WERI-Rb-1 (cell line): Measurements from ENCODE around the gene AREL1.
"Not testable (repeated sequence)": the region's sequence is repeated elsewhere in the genome, so short reads cannot be mapped to it uniquely, and the experiment has no call there.

Source experiments
- DNase-seq: peaks from one replicate; pipeline ENCODE4 v3.0.0-alpha.2; 2020
- H3K27ac ChIP-seq: fragments of 250-450 bp; sonication (Bioruptor Pico); 2 replicates; pipeline ENCODE4 v1.5.1; 2020; ENCODE audit warnings: mild to moderate bottlenecking, moderate library complexity
- H3K27me3 ChIP-seq: fragments of 250-450 bp; sonication (Bioruptor Pico); 2 replicates; pipeline ENCODE4 v1.5.1; 2021; ENCODE audit warnings: mild to moderate bottlenecking, low read depth, moderate library complexity; ENCODE audit not compliant: insufficient read depth, severe bottlenecking
- H3K36me3 ChIP-seq: fragments of 250-450 bp; sonication (Bioruptor Pico); 2 replicates; pipeline ENCODE4 v1.5.1; 2020; ENCODE audit warnings: mild to moderate bottlenecking, moderate library complexity
- H3K4me3 ChIP-seq: 2 replicates; pipeline ENCODE4 v1.5.1; 2011; ENCODE audit warnings: low read depth, mild to moderate bottlenecking, control low read depth, low read length
- H3K9me3 ChIP-seq: fragments of 250-450 bp; sonication (Bioruptor Pico); 2 replicates; pipeline ENCODE4 v1.5.1; 2021; ENCODE audit warnings: mild to moderate bottlenecking, moderate library complexity; ENCODE audit not compliant: severe bottlenecking
- CTCF ChIP-seq: IDR thresholded peaks from 2 replicates; pipeline ENCODE4 v1.5.1; 2011; ENCODE audit warnings: low read depth, mild to moderate bottlenecking, control low read depth, inconsistent platforms, low read length

Gene AREL1

GRCh38 chr14:74712499-74713394, at the start of gene AREL1, which contains the start of gene FCF1:
AREL1 (minus strand) TSS chr14:74713080; CDS start chr14:74685615, 27,465 bp downstream.
FCF1 (plus strand) TSS chr14:74713144; CDS start chr14:74713198, 54 bp downstream.
- DNase-seq, result peak; percentile 72
- Histone ChIP-seq H3K27me3 (no peaks in the 10 kb centered on the region), H3K4me3 (peak within 1 kb of the TSS; percentile 88), H3K9me3 (no peaks in the 10 kb centered on the region), H3K27ac (peak within 1 kb of the TSS; percentile 55), H3K36me3 (peaks cover 15% of the 10 kb centered on the region)
- no peak for TF ChIP-seq CTCF

- H3K4me3 ChIP-seq, H3K36me3 ChIP-seq, DNase-seq, H3K27ac ChIP-seq, H3K9me3 ChIP-seq, H3K27me3 ChIP-seq: not testable (repeated sequence)
These were observed 45.6 kb upstream of the AREL1 start for GRCh38 chr14:74758505-74758904.

GRCh38 chr14:74756326-74756725, 43.4 kb upstream of the AREL1 start:
- no peak for TF ChIP-seq CTCF
- Histone ChIP-seq H3K27me3 (no peaks in the 10 kb centered on the region), H3K36me3 (no peaks in the 10 kb centered on the region), H3K9me3 (peaks cover 3% of the 10 kb centered on the region), H3K27ac (no peak overlapping the region), H3K4me3 (no peak overlapping the region)
- DNase-seq, result no peak

GRCh38 chr14:74754899-74755298, 42.0 kb upstream of the AREL1 start:
- Histone ChIP-seq H3K36me3 (no peaks in the 10 kb centered on the region), H3K9me3 (peaks cover 3% of the 10 kb centered on the region), H3K27me3 (no peaks in the 10 kb centered on the region), H3K27ac (no peak overlapping the region), H3K4me3 (no peak overlapping the region)
- TF ChIP-seq CTCF, result no peak
- DNase-seq, result no peak

GRCh38 chr14:74754157-74754556, 41.3 kb upstream of the AREL1 start:
- no peak overlapping the region for H3K4me3 ChIP-seq
- H3K9me3 ChIP-seq, result peaks cover 3% of the 10 kb centered on the region
- no peak for TF ChIP-seq CTCF
- H3K27me3 ChIP-seq, result no peaks in the 10 kb centered on the region
- no peaks in the 10 kb centered on the region for H3K36me3 ChIP-seq
- DNase-seq, result no peak
- H3K27ac ChIP-seq, result no peak overlapping the region

GRCh38 chr14:74747237-74747636, 34.4 kb upstream of the AREL1 start:
- no peaks in the 10 kb centered on the region for H3K36me3 ChIP-seq
- no peak overlapping the region for H3K4me3 ChIP-seq
- TF ChIP-seq CTCF, result no peak
- no peak overlapping the region for H3K27ac ChIP-seq
- H3K9me3 ChIP-seq, result no peaks in the 10 kb centered on the region
- H3K27me3 ChIP-seq, result no peaks in the 10 kb centered on the region
- DNase-seq, result no peak
